GM21447 (cell line): Measurements from ENCODE around the gene EXOSC7.

Source experiments
- ATAC-seq: cut with Tn5 transposase; IDR thresholded peaks from one replicate; pipeline ENCODE4 v1.9.1; 2021; ENCODE audit not compliant: unreplicated experiment

EXOSC7 gene

GRCh38 chr3:44992555-44993470, 16.8 kb downstream of the EXOSC7 start:
- ATAC-seq = no peak

- no peak for ATAC-seq
Observed at GRCh38 chr3:44993471-44994205, 17.6 kb downstream of the EXOSC7 start.

GRCh38 chr3:44995142-44995770, 19.2 kb downstream of the EXOSC7 start:
- ATAC-seq = no peak

GRCh38 chr3:44996556-44996969, 20.5 kb downstream of the EXOSC7 start:
- no peak for ATAC-seq

- ATAC-seq = no peak
Observed at GRCh38 chr3:44999782-45000181, 23.7 kb downstream of the EXOSC7 start.

- ATAC-seq = no peak
Observed at GRCh38 chr3:45000823-45001222, 24.8 kb downstream of the EXOSC7 start.

GRCh38 chr3:45001738-45002137, 25.7 kb downstream of the EXOSC7 start:
- ATAC-seq = no peak

- ATAC-seq = no peak
Observed at GRCh38 chr3:45002139-45002660, 26.2 kb downstream of the EXOSC7 start.

GRCh38 chr3:45002720-45003119, 26.7 kb downstream of the EXOSC7 start:
- no peak for ATAC-seq

- no peak for ATAC-seq
Observed at GRCh38 chr3:45003406-45003805, 27.4 kb downstream of the EXOSC7 start.

- ATAC-seq = no peak
Observed at GRCh38 chr3:45003859-45004258, 27.8 kb downstream of the EXOSC7 start.

GRCh38 chr3:45007091-45007490, 31.0 kb downstream of the EXOSC7 start:
- ATAC-seq = no peak

GRCh38 chr3:45008117-45008516, 32.1 kb downstream of the EXOSC7 start:
- ATAC-seq = no peak

GRCh38 chr3:45009868-45010267, 33.8 kb downstream of the EXOSC7 start:
- no peak for ATAC-seq

GRCh38 chr3:45010811-45011333, 34.8 kb downstream of the EXOSC7 start:
- no peak for ATAC-seq

GRCh38 chr3:45011756-45012508, 35.9 kb downstream of the EXOSC7 start:
- ATAC-seq = no peak

- no peak for ATAC-seq
Observed at GRCh38 chr3:45012577-45012976, 36.5 kb downstream of the EXOSC7 start.

GRCh38 chr3:45016916-45017315, 40.9 kb downstream of the EXOSC7 start:
- no peak for ATAC-seq

GRCh38 chr3:45017821-45018220, 41.8 kb downstream of the EXOSC7 start:
- no peak for ATAC-seq

- no peak for ATAC-seq
Observed at GRCh38 chr3:45020534-45020933, 44.5 kb downstream of the EXOSC7 start.
